ENCODE measurements around the gene WDFY4.

Gene WDFY4

GRCh38 chr10:48796713-48797245 lies 112.1 kb downstream of the WDFY4 start:
- peaks cover 0 to 3% (median 0%) of the 10 kb centered on the region in 5 donors for H3K36me3 ChIP-seq (ENCODE audit: control insufficient read depth in 5 of 5, insufficient read depth in 5 of 5, low read length in 5 of 5)
- H3K4me3 ChIP-seq (ENCODE audit: low read depth in 1 of 5, low read length in 5 of 5) = no peak overlapping the region
- H3K9me3 ChIP-seq (ENCODE audit: control insufficient read depth in 5 of 5, low read length in 5 of 5) = peaks cover 0 to 2% (median 0%) of the 10 kb centered on the region in 5 donors
- H3K27me3 ChIP-seq (ENCODE audit: control insufficient read depth in 5 of 5, insufficient read depth in 4 of 5, low read length in 5 of 5) = no peaks in the 10 kb centered on the region
- H3K9ac ChIP-seq (ENCODE audit: low read length in 5 of 5) = no peak overlapping the region
- H3K27ac ChIP-seq (ENCODE audit: low read depth, low read length) = no peak overlapping the region
- H3K4me1 ChIP-seq (ENCODE audit: control insufficient read depth in 5 of 5, insufficient read depth in 5 of 5, low read length in 5 of 5) = peaks cover 0 to 31% (median 10%) of the 10 kb centered on the region in 5 donors

GRCh38 chr10:48797830-48798229 lies 113.2 kb downstream of the WDFY4 start:
- no peaks in the 10 kb centered on the region for H3K27me3 ChIP-seq (ENCODE audit: control insufficient read depth in 5 of 5, insufficient read depth in 4 of 5, low read length in 5 of 5)
- H3K9me3 ChIP-seq (ENCODE audit: control insufficient read depth in 5 of 5, low read length in 5 of 5) = peaks cover 0 to 2% (median 0%) of the 10 kb centered on the region in 5 donors
- no peak overlapping the region for H3K9ac ChIP-seq (ENCODE audit: low read length in 5 of 5)
- H3K4me3 ChIP-seq (ENCODE audit: low read depth in 1 of 5, low read length in 5 of 5) = no peak overlapping the region
- H3K4me1 ChIP-seq (ENCODE audit: control insufficient read depth in 5 of 5, insufficient read depth in 5 of 5, low read length in 5 of 5) = peaks cover 0 to 27% (median 8%) of the 10 kb centered on the region in 5 donors
- H3K36me3 ChIP-seq (ENCODE audit: control insufficient read depth in 5 of 5, insufficient read depth in 5 of 5, low read length in 5 of 5) = peaks cover 0 to 3% (median 0%) of the 10 kb centered on the region in 5 donors
- no peak overlapping the region for H3K27ac ChIP-seq (ENCODE audit: low read depth, low read length)

- H3K27ac ChIP-seq (ENCODE audit: low read depth, low read length) = peak overlapping the region; percentile 37
- peaks cover 0 to 3% (median 0%) of the 10 kb centered on the region in 5 donors for H3K36me3 ChIP-seq (ENCODE audit: control insufficient read depth in 5 of 5, insufficient read depth in 5 of 5, low read length in 5 of 5)
- H3K9ac ChIP-seq (ENCODE audit: low read length in 5 of 5) = no peak overlapping the region
- peaks cover 0 to 2% (median 0%) of the 10 kb centered on the region in 5 donors for H3K9me3 ChIP-seq (ENCODE audit: control insufficient read depth in 5 of 5, low read length in 5 of 5)
- H3K4me1 ChIP-seq (ENCODE audit: control insufficient read depth in 5 of 5, insufficient read depth in 5 of 5, low read length in 5 of 5) = peaks cover 0 to 26% (median 7%) of the 10 kb centered on the region in 5 donors
- no peaks in the 10 kb centered on the region for H3K27me3 ChIP-seq (ENCODE audit: control insufficient read depth in 5 of 5, insufficient read depth in 4 of 5, low read length in 5 of 5)
- H3K4me3 ChIP-seq (ENCODE audit: low read depth in 1 of 5, low read length in 5 of 5) = no peak overlapping the region
These were observed 114.0 kb downstream of the WDFY4 start for GRCh38 chr10:48798481-48799254.

GRCh38 chr10:48799341-48800006 lies 114.8 kb downstream of the WDFY4 start:
- H3K4me1 ChIP-seq (ENCODE audit: control insufficient read depth in 5 of 5, insufficient read depth in 5 of 5, low read length in 5 of 5) = peaks cover 0 to 26% (median 7%) of the 10 kb centered on the region in 5 donors
- no peak overlapping the region for H3K27ac ChIP-seq (ENCODE audit: low read depth, low read length)
- no peak overlapping the region for H3K9ac ChIP-seq (ENCODE audit: low read length in 5 of 5)
- H3K4me3 ChIP-seq (ENCODE audit: low read depth in 1 of 5, low read length in 5 of 5) = no peak overlapping the region
- H3K27me3 ChIP-seq (ENCODE audit: control insufficient read depth in 5 of 5, insufficient read depth in 4 of 5, low read length in 5 of 5) = no peaks in the 10 kb centered on the region
- peaks cover 0 to 2% (median 0%) of the 10 kb centered on the region in 5 donors for H3K9me3 ChIP-seq (ENCODE audit: control insufficient read depth in 5 of 5, low read length in 5 of 5)
- no peaks in the 10 kb centered on the region for H3K36me3 ChIP-seq (ENCODE audit: control insufficient read depth in 5 of 5, insufficient read depth in 5 of 5, low read length in 5 of 5)

- no peak overlapping the region for H3K9ac ChIP-seq (ENCODE audit: low read length in 5 of 5)
- H3K27ac ChIP-seq (ENCODE audit: low read depth, low read length) = peak overlapping the region; percentile 4
- peak overlapping the region in 2 of 5 donors; percentile 3 to 11 for H3K4me3 ChIP-seq (ENCODE audit: low read depth in 1 of 5, low read length in 5 of 5)
These were observed 115.5 kb downstream of the WDFY4 start for GRCh38 chr10:48800007-48800675.

GRCh38 chr10:48801001-48801421 lies 116.3 kb downstream of the WDFY4 start:
- Histone ChIP-seq H3K9me3 (ENCODE audit: control insufficient read depth in 5 of 5, low read length in 5 of 5) (peaks cover 0 to 2% (median 0%) of the 10 kb centered on the region in 5 donors), H3K36me3 (ENCODE audit: control insufficient read depth in 5 of 5, insufficient read depth in 5 of 5, low read length in 5 of 5) (no peaks in the 10 kb centered on the region), H3K27me3 (ENCODE audit: control insufficient read depth in 5 of 5, insufficient read depth in 4 of 5, low read length in 5 of 5) (no peaks in the 10 kb centered on the region), H3K4me3 (ENCODE audit: low read depth in 1 of 5, low read length in 5 of 5) (peak overlapping the region in 1 of 5 donors; percentile 1), H3K9ac (ENCODE audit: low read length in 5 of 5) (no peak overlapping the region), H3K27ac (ENCODE audit: low read depth, low read length) (peak overlapping the region; percentile 38), H3K4me1 (ENCODE audit: control insufficient read depth in 5 of 5, insufficient read depth in 5 of 5, low read length in 5 of 5) (peaks cover 0 to 41% (median 21%) of the 10 kb centered on the region in 5 donors)

More at GRCh38 chr10:48800007-48800675, 115.5 kb downstream of the WDFY4 start:
- Histone ChIP-seq H3K9me3 (ENCODE audit: control insufficient read depth in 5 of 5, low read length in 5 of 5) (peaks cover 0 to 2% (median 0%) of the 10 kb centered on the region in 5 donors), H3K4me1 (ENCODE audit: control insufficient read depth in 5 of 5, insufficient read depth in 5 of 5, low read length in 5 of 5) (peaks cover 0 to 32% (median 12%) of the 10 kb centered on the region in 5 donors), H3K27me3 (ENCODE audit: control insufficient read depth in 5 of 5, insufficient read depth in 4 of 5, low read length in 5 of 5) (no peaks in the 10 kb centered on the region), H3K36me3 (ENCODE audit: control insufficient read depth in 5 of 5, insufficient read depth in 5 of 5, low read length in 5 of 5) (no peaks in the 10 kb centered on the region)

- H3K4me1 ChIP-seq (ENCODE audit: control insufficient read depth in 5 of 5, insufficient read depth in 5 of 5, low read length in 5 of 5) = peaks cover 0 to 46% (median 30%) of the 10 kb centered on the region in 5 donors
- H3K36me3 ChIP-seq (ENCODE audit: control insufficient read depth in 5 of 5, insufficient read depth in 5 of 5, low read length in 5 of 5) = peaks cover 0 to 3% (median 0%) of the 10 kb centered on the region in 5 donors
- no peak overlapping the region for H3K27ac ChIP-seq (ENCODE audit: low read depth, low read length)
- H3K9ac ChIP-seq (ENCODE audit: low read length in 5 of 5) = no peak overlapping the region
- H3K4me3 ChIP-seq (ENCODE audit: low read depth in 1 of 5, low read length in 5 of 5) = no peak overlapping the region
- H3K27me3 ChIP-seq (ENCODE audit: control insufficient read depth in 5 of 5, insufficient read depth in 4 of 5, low read length in 5 of 5) = no peaks in the 10 kb centered on the region
- peaks cover 0 to 2% (median 0%) of the 10 kb centered on the region in 5 donors for H3K9me3 ChIP-seq (ENCODE audit: control insufficient read depth in 5 of 5, low read length in 5 of 5)
These were observed 118.0 kb downstream of the WDFY4 start for GRCh38 chr10:48802611-48803071.

- peaks cover 0 to 3% (median 0%) of the 10 kb centered on the region in 5 donors for H3K36me3 ChIP-seq (ENCODE audit: control insufficient read depth in 5 of 5, insufficient read depth in 5 of 5, low read length in 5 of 5)
- no peak overlapping the region for H3K9ac ChIP-seq (ENCODE audit: low read length in 5 of 5)
- H3K27me3 ChIP-seq (ENCODE audit: control insufficient read depth in 5 of 5, insufficient read depth in 4 of 5, low read length in 5 of 5) = no peaks in the 10 kb centered on the region
- no peak overlapping the region for H3K27ac ChIP-seq (ENCODE audit: low read depth, low read length)
- H3K4me1 ChIP-seq (ENCODE audit: control insufficient read depth in 5 of 5, insufficient read depth in 5 of 5, low read length in 5 of 5) = peaks cover 0 to 47% (median 30%) of the 10 kb centered on the region in 5 donors
- peaks cover 0 to 2% (median 0%) of the 10 kb centered on the region in 5 donors for H3K9me3 ChIP-seq (ENCODE audit: control insufficient read depth in 5 of 5, low read length in 5 of 5)
- H3K4me3 ChIP-seq (ENCODE audit: low read depth in 1 of 5, low read length in 5 of 5) = no peak overlapping the region
These were observed 119.3 kb downstream of the WDFY4 start for GRCh38 chr10:48803801-48804584.

GRCh38 chr10:48804740-48805182 lies 120.1 kb downstream of the WDFY4 start:
- H3K9ac ChIP-seq (ENCODE audit: low read length in 5 of 5) = no peak overlapping the region
- H3K27ac ChIP-seq (ENCODE audit: low read depth, low read length) = no peak overlapping the region
- H3K9me3 ChIP-seq (ENCODE audit: control insufficient read depth in 5 of 5, low read length in 5 of 5) = peaks cover 0 to 2% (median 0%) of the 10 kb centered on the region in 5 donors
- peaks cover 0 to 9% (median 0%) of the 10 kb centered on the region in 5 donors for H3K36me3 ChIP-seq (ENCODE audit: control insufficient read depth in 5 of 5, insufficient read depth in 5 of 5, low read length in 5 of 5)
- H3K27me3 ChIP-seq (ENCODE audit: control insufficient read depth in 5 of 5, insufficient read depth in 4 of 5, low read length in 5 of 5) = no peaks in the 10 kb centered on the region
- peaks cover 0 to 47% (median 30%) of the 10 kb centered on the region in 5 donors for H3K4me1 ChIP-seq (ENCODE audit: control insufficient read depth in 5 of 5, insufficient read depth in 5 of 5, low read length in 5 of 5)
- H3K4me3 ChIP-seq (ENCODE audit: low read depth in 1 of 5, low read length in 5 of 5) = no peak overlapping the region
